C4-2B (cell line): ENCODE data around the gene EFCAB6.

Experiments
- CTCF ChIP-seq: fragments of 450-650 bp; conservative IDR thresholded peaks from 2 replicates; pipeline ENCODE4 v1.5.1; 2017; ENCODE audit warnings: mild to moderate bottlenecking
- ZFX ChIP-seq: fragments of 450-650 bp; IDR thresholded peaks from 2 replicates; pipeline ENCODE4 v1.6.1; 2017

GRCh38 chr22:43854786-43855271, 42.7 kb upstream of the EFCAB6 start:
- TF ChIP-seq CTCF = no peak
- no peak for TF ChIP-seq ZFX
